GM13976 (cell line): ENCODE measurements around the gene RYK.

Experiments
- DNase-seq: peaks from one replicate; pipeline ENCODE4 v3.0.0; 2012; ENCODE audit warnings: low spot score
- in situ Hi-C: fragments of 300-500 bp; cut with MboI; formaldehyde crosslinking; loops from one replicate; pipeline ENCODE4 v1.12.0; 2022; ENCODE audit warnings: low sequenced_read_pairs, mixed read lengths, inconsistent platforms; ENCODE audit not compliant: unreplicated experiment
- TF ChIP-seq, protein P1 (sequence below): IDR thresholded peaks from 2 replicates; pipeline ENCODE4 v1.5.1; 2012; ENCODE audit warnings: borderline replicate concordance, mild to moderate bottlenecking; ENCODE audit not compliant: insufficient read depth; ENCODE audit errors: extremely low read depth, missing control alignments, control extremely low read depth

Gene RYK

GRCh38 chr3:134258761-134259347, 8.2 kb upstream of the RYK start:
- in situ Hi-C loops, result no loop called here
- no peak for DNase-seq
- TF ChIP-seq, protein P1, sequence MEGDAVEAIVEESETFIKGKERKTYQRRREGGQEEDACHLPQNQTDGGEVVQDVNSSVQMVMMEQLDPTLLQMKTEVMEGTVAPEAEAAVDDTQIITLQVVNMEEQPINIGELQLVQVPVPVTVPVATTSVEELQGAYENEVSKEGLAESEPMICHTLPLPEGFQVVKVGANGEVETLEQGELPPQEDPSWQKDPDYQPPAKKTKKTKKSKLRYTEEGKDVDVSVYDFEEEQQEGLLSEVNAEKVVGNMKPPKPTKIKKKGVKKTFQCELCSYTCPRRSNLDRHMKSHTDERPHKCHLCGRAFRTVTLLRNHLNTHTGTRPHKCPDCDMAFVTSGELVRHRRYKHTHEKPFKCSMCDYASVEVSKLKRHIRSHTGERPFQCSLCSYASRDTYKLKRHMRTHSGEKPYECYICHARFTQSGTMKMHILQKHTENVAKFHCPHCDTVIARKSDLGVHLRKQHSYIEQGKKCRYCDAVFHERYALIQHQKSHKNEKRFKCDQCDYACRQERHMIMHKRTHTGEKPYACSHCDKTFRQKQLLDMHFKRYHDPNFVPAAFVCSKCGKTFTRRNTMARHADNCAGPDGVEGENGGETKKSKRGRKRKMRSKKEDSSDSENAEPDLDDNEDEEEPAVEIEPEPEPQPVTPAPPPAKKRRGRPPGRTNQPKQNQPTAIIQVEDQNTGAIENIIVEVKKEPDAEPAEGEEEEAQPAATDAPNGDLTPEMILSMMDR, result no peak

DNA sequence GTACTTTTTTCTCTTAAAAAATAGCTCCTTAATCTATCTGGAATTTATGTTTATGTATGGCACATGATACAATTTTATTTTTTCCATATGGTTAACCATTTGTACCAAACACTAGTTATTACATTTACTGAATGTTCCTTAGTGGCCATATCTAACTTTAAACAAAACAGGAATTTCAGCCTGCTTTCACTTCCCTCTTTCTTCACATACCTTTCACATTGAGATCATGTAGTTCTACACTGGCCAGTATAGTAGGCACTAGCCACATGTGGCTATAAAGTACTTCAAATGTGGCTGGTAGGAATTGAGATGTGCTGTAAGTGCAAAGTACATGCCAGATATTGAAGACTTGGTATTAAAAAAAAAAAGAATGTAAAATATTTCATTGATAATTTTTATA, 4.7 kb upstream of the RYK start:
- TF ChIP-seq, protein P1, result no peak
- no peak for DNase-seq
- in situ Hi-C loops, result no loop called here

DNA sequence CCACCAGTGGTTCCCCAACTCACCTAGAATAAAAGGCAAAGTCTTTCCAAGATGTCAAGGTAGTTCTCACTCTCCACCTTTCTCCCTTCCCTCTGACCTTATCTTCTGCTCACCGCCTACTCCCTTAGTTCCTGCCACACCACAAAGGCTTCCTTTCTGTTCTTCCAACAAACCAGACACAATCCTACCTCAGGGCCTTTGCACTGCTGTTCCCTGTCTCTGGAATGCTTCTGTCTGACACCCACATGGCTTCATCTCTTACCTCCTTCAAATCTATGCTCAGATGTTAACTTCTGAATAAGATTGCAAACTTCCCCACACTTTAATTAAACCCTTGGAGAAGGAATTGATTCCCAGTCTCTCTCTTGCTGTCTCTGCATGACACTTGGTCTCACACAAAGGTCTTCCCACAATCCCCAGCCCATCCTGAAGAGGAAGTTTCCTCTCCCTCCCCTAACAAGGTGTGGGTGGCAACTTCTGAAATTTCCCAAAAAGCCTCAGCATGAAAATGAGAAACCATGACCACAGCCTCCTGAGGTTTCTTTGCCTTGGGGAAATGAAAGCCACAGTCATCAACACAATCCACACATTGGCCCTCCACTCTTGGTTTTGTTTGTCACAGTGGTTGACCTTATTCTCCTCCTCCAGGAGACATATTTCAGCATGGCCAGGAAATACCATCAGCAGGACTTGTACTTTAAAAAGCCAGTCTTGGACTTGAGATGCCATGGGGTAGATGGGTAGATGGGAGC, 3.0 kb upstream of the RYK start:
- no peak for DNase-seq
- TF ChIP-seq, protein P1, result no peak
- in situ Hi-C loops, result no loop called here

DNA sequence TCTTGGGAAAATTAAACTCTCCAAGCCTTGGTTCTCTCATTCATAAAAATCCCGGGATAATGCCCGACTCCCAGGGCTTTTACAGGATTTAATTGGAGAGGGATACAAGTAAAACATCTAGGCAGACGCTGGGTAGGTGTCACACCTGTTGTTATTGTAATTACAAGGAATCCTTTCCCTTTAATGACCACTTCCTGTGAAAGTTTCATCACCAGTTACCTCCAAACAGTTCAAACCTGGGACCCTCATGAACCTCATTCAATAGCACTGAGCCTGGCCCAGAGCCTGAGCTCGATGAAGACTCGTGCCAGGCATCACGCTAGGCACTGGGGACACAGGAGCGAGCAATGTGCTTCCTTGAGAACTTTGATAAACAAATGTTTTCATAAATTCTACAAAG, 2.1 kb upstream of the RYK start:
- in situ Hi-C loops, result no loop called here
- no peak for DNase-seq
- TF ChIP-seq, protein P1, result no peak

DNA sequence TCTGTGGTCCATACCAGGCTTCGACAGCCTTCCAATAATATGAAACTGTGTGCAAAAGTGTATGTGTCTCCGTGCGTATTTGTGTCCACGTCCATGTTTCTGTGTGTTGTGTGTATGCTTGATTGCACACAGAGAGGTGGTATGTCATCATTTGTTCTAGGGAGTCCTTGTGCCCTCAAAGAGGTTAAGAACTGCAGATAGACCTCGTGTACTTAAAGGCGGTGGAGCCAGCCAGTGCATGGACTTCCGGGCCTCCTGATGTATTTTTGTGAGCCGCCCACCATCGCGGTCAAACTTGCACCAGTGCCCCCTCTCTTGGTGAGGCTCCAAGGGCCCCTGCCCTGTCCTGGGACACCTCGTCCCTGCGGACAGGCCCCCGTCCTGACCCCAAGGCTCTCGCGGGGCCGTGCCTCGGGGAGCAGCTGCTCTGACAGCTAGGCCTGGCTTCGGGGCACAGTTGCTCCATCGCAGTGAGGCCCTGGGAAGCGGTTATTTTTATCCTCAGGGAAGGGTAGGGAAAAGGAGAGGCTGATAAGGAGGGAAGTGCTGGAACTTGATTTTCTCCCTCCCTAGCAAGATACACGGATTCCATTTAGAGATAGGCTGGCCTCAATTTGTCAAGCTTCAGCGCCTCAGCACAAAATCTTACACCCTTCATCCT, 1.2 kb upstream of the RYK start:
- in situ Hi-C loops, result no loop called here
- TF ChIP-seq, protein P1, result no peak
- DNase-seq, result no peak

GRCh38 chr3:134249935-134250716, 533 bp downstream of the RYK start:
- peak; percentile 76 for DNase-seq
- in situ Hi-C loops, result no loop called here

More at GRCh38 chr3:134249935-134250716, 533 bp downstream of the RYK start:
- TF ChIP-seq, protein P1, result no peak
